Endothelial cell of umbilical vein (primary cell): ENCODE measurements around the gene DUSP16. TPM values are rescaled to one million over a fixed set of nuclear protein-coding genes. Genes with fewer than 3 reads are reported as not detected.

Experiments
- BruUV-seq: library from RNA; stranded (reverse); fragments of 400-500 nt; replicated peaks from 2 replicates; lab custom pipeline; 2021; lab: Mats Ljungman, UMichigan
- CTCF ChIA-PET: fragments of 300-600, 350-600 bp; sonication (Branson Sonifier 250); formaldehyde crosslinking; loops from one replicate; lab custom pipeline; 2021; ENCODE audit warnings: antibody characterized with exemption, inconsistent platforms; lab: Charles Lee
- POLR2A ChIA-PET: fragments of 300-600, 350-600 bp; sonication (Branson Sonifier 250); formaldehyde crosslinking; loops from one replicate; lab custom pipeline; 2021; ENCODE audit warnings: antibody characterized with exemption, inconsistent platforms; lab: Charles Lee
- DNase-seq: peaks from one replicate; pipeline ENCODE4 v3.0.0-alpha.2; 2011; ENCODE audit warnings: low read depth, low spot score
- FAIRE-seq: peaks from 2 replicates; lab custom pipeline; 2011; peaks lifted over from hg19 to GRCh38; lab: Jason Lieb, UNC
- H2AFZ ChIP-seq: 2 replicates; pipeline ENCODE4 v1.6.0; 2012; ENCODE audit warnings: low read depth, low read length, control low read depth, inconsistent platforms
- H3K27ac ChIP-seq: 2 replicates; pipeline ENCODE4 v1.5.1; 2011; ENCODE audit warnings: low read depth, mild to moderate bottlenecking, control low read depth, low read length, moderate library complexity; ENCODE audit not compliant: insufficient read depth
- H3K27me3 ChIP-seq, 2 experiments: 2 replicates each; pipeline versions ENCODE4 v1.6.0 to v1.6.1; 2011; ENCODE audit warnings: low read length in 2 of 2, mixed read lengths in 1 of 2; ENCODE audit not compliant: control insufficient read depth in 2 of 2, insufficient read depth in 2 of 2
- H3K36me3 ChIP-seq, 2 experiments: 2 replicates in 1 of 2; 3 replicates in 1 of 2; pipeline ENCODE4 v1.5.1; 2011; ENCODE audit warnings: low read length in 2 of 2, mild to moderate bottlenecking in 1 of 2, moderate library complexity in 1 of 2; ENCODE audit not compliant: control insufficient read depth in 2 of 2, insufficient read depth in 2 of 2; ENCODE audit errors: extremely low read depth in 1 of 2
- H3K4me1 ChIP-seq: 3 replicates; pipeline ENCODE4 v1.5.1; 2011; ENCODE audit warnings: mild to moderate bottlenecking, low read length; ENCODE audit not compliant: control insufficient read depth, insufficient read depth; ENCODE audit errors: extremely low read depth
- H3K4me2 ChIP-seq: 2 replicates; pipeline ENCODE4 v1.6.1; 2011; ENCODE audit warnings: low read length, control low read depth, mixed read lengths; ENCODE audit not compliant: insufficient read depth
- H3K4me3 ChIP-seq, 3 experiments: fragments of 200-600 bp in 1 of 3; sonication (generic), shearing (Covaris generic) in 1 of 3; replicated peaks in 1 of 3; 2 replicates each; pipeline ENCODE4 v1.5.1; 2011 to 2016; ENCODE audit warnings: control low read depth in 3 of 3, low read length in 3 of 3, mild to moderate bottlenecking in 2 of 3, inconsistent platforms in 1 of 3, low read depth in 1 of 3, moderate library complexity in 1 of 3; ENCODE audit not compliant: insufficient read depth in 1 of 3
- H3K79me2 ChIP-seq: 2 replicates; pipeline ENCODE4 v1.6.0; 2012; ENCODE audit warnings: low read length, inconsistent platforms; ENCODE audit not compliant: control insufficient read depth, insufficient read depth
- H3K9ac ChIP-seq: replicated peaks from 2 replicates; pipeline ENCODE3; 2011; ENCODE audit warnings: low read length, control low read depth; ENCODE audit not compliant: insufficient read depth; ENCODE audit errors: extremely low read depth
- H3K9me1 ChIP-seq: replicated peaks from 3 replicates; pipeline ENCODE4 v1.6.0; 2011; ENCODE audit warnings: mild to moderate bottlenecking, low read length; ENCODE audit not compliant: control insufficient read depth, insufficient read depth; ENCODE audit errors: extremely low read depth
- H3K9me3 ChIP-seq: replicated peaks from 2 replicates; pipeline ENCODE4 v1.5.1; 2012; ENCODE audit warnings: low read length, inconsistent platforms; ENCODE audit not compliant: control insufficient read depth, insufficient read depth
- H4K20me1 ChIP-seq: replicated peaks from 2 replicates; pipeline ENCODE3; 2011; ENCODE audit warnings: mild to moderate bottlenecking, low read length; ENCODE audit not compliant: control insufficient read depth, insufficient read depth; ENCODE audit errors: extremely low read depth
- CTCF ChIP-seq, 2 donors: IDR thresholded peaks; 1 replicate in 1 of 2; 2 replicates in 1 of 2; pipeline ENCODE4 v1.5.1; 2011; ENCODE audit warnings: low read length in 2 of 2, mild to moderate bottlenecking in 2 of 2, moderate library complexity in 2 of 2, control low read depth in 1 of 2, inconsistent platforms in 1 of 2, low read depth in 1 of 2; ENCODE audit not compliant: insufficient read depth in 1 of 2; ENCODE audit errors: extremely low read depth in 1 of 2
- EZH2 ChIP-seq: IDR thresholded peaks from 2 replicates; pipeline ENCODE4 v1.6.1; 2012; ENCODE audit warnings: borderline replicate concordance, low read depth, mild to moderate bottlenecking, moderate library complexity, low read length, inconsistent platforms; ENCODE audit not compliant: severe bottlenecking
- FOS ChIP-seq: IDR thresholded peaks from 2 replicates; pipeline ENCODE4 v1.6.1; 2011; ENCODE audit warnings: mild to moderate bottlenecking, low read length, moderate library complexity, borderline replicate concordance; ENCODE audit not compliant: insufficient read depth
- GATA2 ChIP-seq: IDR thresholded peaks from 2 replicates; pipeline ENCODE4 v1.7.0; 2011; ENCODE audit warnings: low read depth, mild to moderate bottlenecking, moderate library complexity, mixed read lengths, low read length; ENCODE audit not compliant: insufficient read length, insufficient read depth
- JUN ChIP-seq: IDR thresholded peaks from 2 replicates; pipeline ENCODE4 v1.6.1; 2011; ENCODE audit warnings: borderline replicate concordance, low read depth; ENCODE audit not compliant: insufficient read length, insufficient read depth
- MAX ChIP-seq: IDR thresholded peaks from 2 replicates; pipeline ENCODE4 v1.6.1; 2011; ENCODE audit not compliant: insufficient read depth, insufficient read length
- MYC ChIP-seq: IDR thresholded peaks from one replicate; pipeline ENCODE4 v1.6.1; 2011; ENCODE audit warnings: mild to moderate bottlenecking, low read depth, low read length
- POLR2A ChIP-seq: IDR thresholded peaks from 2 replicates; pipeline ENCODE4 v1.6.1; 2012; ENCODE audit warnings: low read depth, mild to moderate bottlenecking, control low read depth, low read length
- POLR2AphosphoS5 ChIP-seq: IDR thresholded peaks from 2 replicates; pipeline ENCODE4 v1.6.1; 2012; ENCODE audit warnings: low read depth, mild to moderate bottlenecking, control low read depth, low read length, moderate library complexity; ENCODE audit not compliant: insufficient read depth
- dilution Hi-C: fragments of 300-500 bp; cut with MboI; formaldehyde crosslinking; loops from one replicate; pipeline ENCODE4 v1.15.0; 2019; ENCODE audit warnings: low sequenced_read_pairs; ENCODE audit not compliant: extremely low pct_ligation_motif_present
- intact Hi-C: fragments of 100-400 bp; cut with micrococcal nuclease; formaldehyde crosslinking; loops from one replicate; pipeline ENCODE4 v1.10.0; 2022
- polyA plus RNA-seq, 4 experiments: library from polyadenylated mRNA; depleted of rRNA in 3 of 4; stranded (reverse) in 3 of 4; unstranded in 1 of 4; fragments of >200 nt; gene quantifications; 2 replicates each; pipeline versions ENCODE4 v1.2.1 to v1.2.3, GENCODE V29; 2011 to 2012; ENCODE audit warnings: missing spikeins in 1 of 4
- total RNA-seq: library from RNA; stranded (reverse); gene quantifications from 2 replicates; pipeline ENCODE4 v1.2.3, GENCODE V29; 2021

Gene DUSP16
- total and polyA plus RNA-seq, 2 donors (not counting 3 experiments of a cell fraction or from before 2014, with no cell fraction given) = 7.4 to 19.5 TPM

GRCh38 chr12:12524128-12524527 is 38.5 kb downstream of the DUSP16 start:
- POLR2A ChIA-PET = no interaction called here

More at GRCh38 chr12:12524128-12524527, 38.5 kb downstream of the DUSP16 start:
- H3K27me3 ChIP-seq = no peaks in the 10 kb centered on the region
- no peaks in the 10 kb centered on the region for H4K20me1 ChIP-seq
- no peak overlapping the region for H3K4me3 ChIP-seq
- CTCF ChIA-PET = no interaction called here
- TF ChIP-seq POLR2A = no peak
- TF ChIP-seq JUN = no peak
- no peak for TF ChIP-seq MAX
- TF ChIP-seq EZH2 = no peak
- no peak for TF ChIP-seq MYC
- TF ChIP-seq FOS = no peak
- no peak for TF ChIP-seq CTCF (IDR thresholded peaks at IDR 0.05; ENCODE audit: extremely low read depth in 1 of 2, insufficient read depth in 1 of 2, low read depth in 1 of 2, low read length in 2 of 2)
- no peak for TF ChIP-seq GATA2
- TF ChIP-seq POLR2AphosphoS5 = no peak
- no peak overlapping the region for H3K4me2 ChIP-seq
- H3K79me2 ChIP-seq = no peaks in the 10 kb centered on the region
- H3K9ac ChIP-seq = no peak overlapping the region
- H3K4me1 ChIP-seq = peaks cover 10% of the 10 kb centered on the region
- no TSS peak for BruUV-seq
- H3K27ac ChIP-seq = no peak overlapping the region
- dilution Hi-C loops (no loop called here), intact Hi-C loops (no loop called here)
- H3K9me1 ChIP-seq = no peaks in the 10 kb centered on the region
- peaks cover 0 to 2% of the 10 kb centered on the region in 2 experiments for H3K36me3 ChIP-seq
- no peak for DNase-seq
- H3K9me3 ChIP-seq = no peaks in the 10 kb centered on the region
- no peak for FAIRE-seq
- no peak overlapping the region for H2AFZ ChIP-seq
